MM.1S (cell line): ENCODE measurements around the gene NINJ2.

Experiments used
- DNase-seq: peaks from one replicate; pipeline ENCODE4 v3.0.0-alpha.2; 2015
- H2AFZ ChIP-seq: fragments of 300-600 bp; sonication (generic); 2 replicates; pipeline ENCODE4 v1.6.0; 2016; ENCODE audit warnings: antibody characterized with exemption, low read length
- H3F3A ChIP-seq: fragments of 300-600 bp; sonication (generic); 2 replicates; pipeline ENCODE4 v1.6.1; 2016; ENCODE audit warnings: mild to moderate bottlenecking, antibody characterized with exemption, low read length, moderate library complexity, mixed read lengths; ENCODE audit not compliant: insufficient read depth
- H3K27ac ChIP-seq: fragments of 300-600 bp; sonication (generic); 2 replicates; pipeline ENCODE4 v1.5.1; 2016; ENCODE audit warnings: mild to moderate bottlenecking, low read length
- H3K27me3 ChIP-seq: fragments of 300-600 bp; sonication (generic); replicated peaks from 2 replicates; pipeline ENCODE4 v1.6.0; 2016; ENCODE audit warnings: low read length; ENCODE audit not compliant: insufficient read depth
- H3K36me3 ChIP-seq: fragments of 300-600 bp; sonication (generic); replicated peaks from 2 replicates; pipeline ENCODE4 v1.6.1; 2016; ENCODE audit warnings: mild to moderate bottlenecking, low read length, mixed read lengths; ENCODE audit not compliant: insufficient read depth
- H3K4me1 ChIP-seq: fragments of 300-600 bp; sonication (generic); 2 replicates; pipeline ENCODE4 v1.6.1; 2016; ENCODE audit warnings: low read length, mixed read lengths
- H3K4me2 ChIP-seq: fragments of 300-600 bp; sonication (generic); 2 replicates; pipeline ENCODE4 v1.6.0; 2016; ENCODE audit warnings: low read depth, low read length
- H3K4me3 ChIP-seq: fragments of 300-600 bp; sonication (generic); 2 replicates; pipeline ENCODE4 v1.5.1; 2016; ENCODE audit warnings: low read length, mixed read lengths
- H3K79me2 ChIP-seq: fragments of 300-600 bp; sonication (generic); 2 replicates; pipeline ENCODE4 v1.6.1; 2016; ENCODE audit warnings: mixed run types, low read length, mixed read lengths
- H3K9ac ChIP-seq: fragments of 300-600 bp; sonication (generic); 2 replicates; pipeline ENCODE4 v1.6.1; 2016; ENCODE audit warnings: low read length, mixed read lengths
- H3K9me2 ChIP-seq: fragments of 300-600 bp; sonication (generic); replicated peaks from 2 replicates; pipeline ENCODE4 v1.6.1; 2016; ENCODE audit warnings: mild to moderate bottlenecking, low read length, mixed read lengths; ENCODE audit not compliant: insufficient read depth
- H3K9me3 ChIP-seq: fragments of 300-600 bp; sonication (generic); replicated peaks from 2 replicates; pipeline ENCODE4 v1.6.1; 2016; ENCODE audit warnings: mild to moderate bottlenecking, low read length, mixed read lengths; ENCODE audit not compliant: insufficient read depth
- H4K20me1 ChIP-seq: fragments of 300-600 bp; sonication (generic); 2 replicates; pipeline ENCODE4 v1.6.1; 2016; ENCODE audit warnings: mild to moderate bottlenecking, low read length, moderate library complexity, mixed read lengths; ENCODE audit not compliant: insufficient read depth
- EZH2 ChIP-seq: fragments of 300-600 bp; sonication (generic); optimal IDR thresholded peaks from 2 replicates; pipeline ENCODE3; 2017; ENCODE audit warnings: low read depth, mild to moderate bottlenecking, antibody characterized with exemption, low read length, mixed read lengths
- EZH2phosphoT487 ChIP-seq: fragments of 300-600 bp; sonication (generic); IDR thresholded peaks from 2 replicates; pipeline ENCODE4 v1.6.1; 2018; ENCODE audit warnings: antibody characterized with exemption, low read length
- TF ChIP-seq, protein P1 (sequence below): fragments of 300-600 bp; sonication (generic); IDR thresholded peaks from 2 replicates; pipeline ENCODE4 v1.5.1; 2016; ENCODE audit warnings: antibody characterized with exemption, low read length, mixed read lengths

Gene NINJ2

DNA sequence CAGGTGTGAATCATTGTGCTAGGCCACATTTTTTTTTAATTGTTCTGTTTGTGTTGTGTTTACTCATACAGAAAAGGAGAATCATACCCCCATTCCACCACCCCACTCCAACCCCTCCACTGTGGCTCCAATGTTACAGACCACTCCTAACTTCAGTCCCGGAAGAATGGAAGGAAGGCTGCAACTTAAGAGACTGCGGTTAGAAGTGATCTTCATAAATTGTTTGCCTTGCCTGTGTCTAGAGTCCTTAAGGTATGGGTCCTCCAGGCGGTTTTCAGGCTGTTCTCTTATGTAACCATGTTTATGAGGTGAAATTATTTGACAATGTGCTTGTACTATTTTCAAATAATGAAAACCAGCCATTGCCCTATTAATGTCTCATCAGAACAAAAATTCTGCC is 22.5 kb downstream of the NINJ2 start:
- TF ChIP-seq, protein P1, sequence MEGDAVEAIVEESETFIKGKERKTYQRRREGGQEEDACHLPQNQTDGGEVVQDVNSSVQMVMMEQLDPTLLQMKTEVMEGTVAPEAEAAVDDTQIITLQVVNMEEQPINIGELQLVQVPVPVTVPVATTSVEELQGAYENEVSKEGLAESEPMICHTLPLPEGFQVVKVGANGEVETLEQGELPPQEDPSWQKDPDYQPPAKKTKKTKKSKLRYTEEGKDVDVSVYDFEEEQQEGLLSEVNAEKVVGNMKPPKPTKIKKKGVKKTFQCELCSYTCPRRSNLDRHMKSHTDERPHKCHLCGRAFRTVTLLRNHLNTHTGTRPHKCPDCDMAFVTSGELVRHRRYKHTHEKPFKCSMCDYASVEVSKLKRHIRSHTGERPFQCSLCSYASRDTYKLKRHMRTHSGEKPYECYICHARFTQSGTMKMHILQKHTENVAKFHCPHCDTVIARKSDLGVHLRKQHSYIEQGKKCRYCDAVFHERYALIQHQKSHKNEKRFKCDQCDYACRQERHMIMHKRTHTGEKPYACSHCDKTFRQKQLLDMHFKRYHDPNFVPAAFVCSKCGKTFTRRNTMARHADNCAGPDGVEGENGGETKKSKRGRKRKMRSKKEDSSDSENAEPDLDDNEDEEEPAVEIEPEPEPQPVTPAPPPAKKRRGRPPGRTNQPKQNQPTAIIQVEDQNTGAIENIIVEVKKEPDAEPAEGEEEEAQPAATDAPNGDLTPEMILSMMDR: no peak
- no peak for TF ChIP-seq EZH2
- no peak for TF ChIP-seq EZH2phosphoT487
- no peak overlapping the region for H2AFZ ChIP-seq
- no peak overlapping the region for H3K27ac ChIP-seq
- no peak for DNase-seq
- no peak overlapping the region for H3K9ac ChIP-seq
- H3K4me1 ChIP-seq: peaks cover 6% of the 10 kb centered on the region; the same call in 1 of the 2 replicates
- no peaks in the 10 kb centered on the region for H3K9me3 ChIP-seq
- no peaks in the 10 kb centered on the region for H3K79me2 ChIP-seq
- no peak overlapping the region for H3K4me3 ChIP-seq
- no peaks in the 10 kb centered on the region for H3K36me3 ChIP-seq
- no peaks in the 10 kb centered on the region for H4K20me1 ChIP-seq
- H3F3A ChIP-seq: peaks cover 6% of the 10 kb centered on the region
- no peak overlapping the region for H3K4me2 ChIP-seq
- no peaks in the 10 kb centered on the region for H3K27me3 ChIP-seq
- H3K9me2 ChIP-seq: no peaks in the 10 kb centered on the region

DNA sequence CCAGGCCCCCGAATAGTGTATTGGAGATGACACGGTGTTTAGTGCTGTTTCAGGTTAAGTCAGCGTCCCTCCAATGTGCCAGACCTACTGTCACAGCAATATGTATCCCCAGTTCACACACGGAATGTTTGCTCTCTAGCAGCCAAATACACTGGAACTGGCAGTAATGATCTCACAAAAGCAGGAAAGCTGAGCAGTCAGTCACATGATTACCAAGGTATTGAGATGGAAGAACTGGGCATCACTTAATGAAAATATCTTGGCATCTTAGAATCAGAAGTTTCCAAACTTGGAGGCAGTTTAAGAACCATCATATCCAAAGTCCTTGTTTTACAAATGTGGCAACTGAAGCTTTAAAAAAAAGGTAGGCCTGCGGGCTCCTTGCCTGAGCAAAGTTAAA is 23.3 kb downstream of the NINJ2 start:
- no peak overlapping the region for H3K4me2 ChIP-seq
- DNase-seq: no peak
- H3K4me3 ChIP-seq: no peak overlapping the region
- H3K79me2 ChIP-seq: no peaks in the 10 kb centered on the region
- no peaks in the 10 kb centered on the region for H3K9me3 ChIP-seq
- peaks cover 6% of the 10 kb centered on the region; the same call in 1 of the 2 replicates for H3K4me1 ChIP-seq
- no peaks in the 10 kb centered on the region for H3K27me3 ChIP-seq
- peaks cover 6% of the 10 kb centered on the region for H3F3A ChIP-seq
- H3K36me3 ChIP-seq: no peaks in the 10 kb centered on the region
- no peak overlapping the region for H3K27ac ChIP-seq
- no peak overlapping the region for H2AFZ ChIP-seq
- H4K20me1 ChIP-seq: no peaks in the 10 kb centered on the region
- no peak overlapping the region for H3K9ac ChIP-seq
- no peak for TF ChIP-seq EZH2phosphoT487
- TF ChIP-seq, protein P1: no peak
- no peak for TF ChIP-seq EZH2
- H3K9me2 ChIP-seq: no peaks in the 10 kb centered on the region

DNA sequence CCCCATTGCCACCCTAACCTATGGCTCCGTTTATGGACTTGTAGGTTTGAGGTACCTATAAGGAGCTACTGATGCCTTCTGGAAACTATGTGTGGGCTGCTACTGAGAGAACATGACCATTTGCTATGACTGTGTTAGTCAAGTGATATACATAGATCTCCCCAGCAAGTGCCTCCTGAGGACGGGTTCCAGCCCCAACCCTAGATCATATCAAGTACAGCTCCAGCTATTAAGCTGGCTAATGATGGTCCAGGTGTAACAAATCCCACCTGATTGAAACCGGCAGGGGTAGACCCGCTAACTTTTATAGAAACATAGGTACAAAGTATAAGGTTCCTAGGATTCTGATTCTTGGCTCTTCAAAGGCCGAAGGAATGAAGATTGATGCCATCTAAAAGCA is 23.7 kb downstream of the NINJ2 start:
- H4K20me1 ChIP-seq: no peaks in the 10 kb centered on the region
- H3K9ac ChIP-seq: no peak overlapping the region
- H3K79me2 ChIP-seq: no peaks in the 10 kb centered on the region
- no peak overlapping the region for H3K4me2 ChIP-seq
- DNase-seq: no peak
- H3K27me3 ChIP-seq: no peaks in the 10 kb centered on the region
- TF ChIP-seq, protein P1: no peak
- TF ChIP-seq EZH2phosphoT487 (no peak), EZH2 (no peak)
- H3K9me3 ChIP-seq: no peaks in the 10 kb centered on the region
- no peaks in the 10 kb centered on the region for H3K36me3 ChIP-seq
- H2AFZ ChIP-seq: no peak overlapping the region
- peaks cover 6% of the 10 kb centered on the region for H3F3A ChIP-seq
- no peak overlapping the region for H3K4me3 ChIP-seq
- H3K27ac ChIP-seq: no peak overlapping the region
- no peaks in the 10 kb centered on the region for H3K9me2 ChIP-seq
- peaks cover 6% of the 10 kb centered on the region; the same call in 1 of the 2 replicates for H3K4me1 ChIP-seq
